Psoas muscle (tissue), 8 donors: ENCODE results near the gene CLEC11A. TPM values are rescaled to one million over a fixed set of nuclear protein-coding genes. Genes with fewer than 3 reads are reported as not detected.
A peak's percentile ranks its signal among the peaks of the same experiment; 100 is the strongest.

ENCODE experiments used
- ATAC-seq, 4 donors: fragments of 200-7000 bp; cut with Tn5 transposase; one replicate each; pipeline ENCODE4 v1.9.1; 2020; ENCODE audit warnings: moderate library complexity in 3 of 4, mild to moderate bottlenecking in 2 of 4
- DNase-seq, 2 donors: peaks; one replicate each; pipeline ENCODE4 v3.0.0-alpha.2; 2020
- H3K27ac ChIP-seq: fragments of 200-600 bp; one replicate; pipeline ENCODE4 v1.8.0; 2022
- H3K27me3 ChIP-seq, 3 donors: fragments of 200-600 bp in 1 of 3; one replicate each; pipeline versions ENCODE4 v1.6.1 to v1.8.0; 2013 to 2022; ENCODE audit warnings: low read length in 2 of 3, mild to moderate bottlenecking in 2 of 3, moderate library complexity in 1 of 3; ENCODE audit not compliant: insufficient read depth in 3 of 3
- H3K36me3 ChIP-seq, 2 donors: fragments of 200-600 bp in 1 of 2; one replicate each; pipeline versions ENCODE4 v1.6.1 to v1.8.0; 2013 to 2022; ENCODE audit warnings: low read depth in 1 of 2, mild to moderate bottlenecking in 1 of 2, moderate library complexity in 1 of 2; ENCODE audit not compliant: insufficient read depth in 1 of 2
- H3K4me1 ChIP-seq: fragments of 200-600 bp; one replicate; pipeline ENCODE4 v1.8.0; 2022
- H3K4me3 ChIP-seq: fragments of 200-600 bp; one replicate; pipeline ENCODE4 v1.8.0; 2022; ENCODE audit warnings: mild to moderate bottlenecking
- H3K9me3 ChIP-seq: fragments of 200-600 bp; one replicate; pipeline ENCODE4 v1.8.0; 2022
- WGBS, 3 donors: extraction: QIAGEN DNeasy Blood & Tissue Kit; methylation state at CpG; one replicate each; pipeline versions ENCODE4 v1.1.6 to v1.1.7; 2013; 5-methylcytosine and 5-hydroxymethylcytosine counted together
- intact Hi-C, 2 donors: fragments of 100-400 bp; cut with DNase I; formaldehyde crosslinking; loops; one replicate each; pipeline versions ENCODE4 v1.11.0 to v1.14.2; 2022
- polyA plus RNA-seq, 3 donors: library from polyadenylated mRNA; stranded (reverse); fragments of 200-250 nt; gene quantifications; one replicate each; pipeline ENCODE4 v1.2.3, GENCODE V29; 2013
- total RNA-seq, 4 donors: library from RNA; stranded (reverse); fragmentation: NEBNext Ultra II Directional in 2 of 4; extraction: Animal tissue kit (Norgen Biotek cat#: 25700) in 2 of 4; gene quantifications; one replicate each; pipeline versions ENCODE4 v1.2.1 to v1.2.4, GENCODE V29; 2021 to 2023
- TF ChIP-seq, protein P1 (sequence below): fragments of 200-600 bp; IDR thresholded peaks from one replicate; pipeline ENCODE4 v1.8.0; 2022; ENCODE audit warnings: antibody characterized with exemption
- donor health status: healthy with polysubstance abuse.
- donor health status: DM: no; HTN: no; CAD: no; lungs with moderate emphysema.
- donor health status: Bipolar disorder and iron deficiency.
- donor health status: healthy.
- donor health status: DM: yes; HTN: yes; CAD: no.
- donor health status: DM: no; HTN: no; CAD: no.
- donor health status: DM: no; HTN: no; CAD: no.
- donor health status: DM: yes; HTN: yes; CAD: no.

Gene CLEC11A
- total and polyA plus RNA-seq, 7 donors = 0.83 to 4.5 (median 1.7) TPM

DNA sequence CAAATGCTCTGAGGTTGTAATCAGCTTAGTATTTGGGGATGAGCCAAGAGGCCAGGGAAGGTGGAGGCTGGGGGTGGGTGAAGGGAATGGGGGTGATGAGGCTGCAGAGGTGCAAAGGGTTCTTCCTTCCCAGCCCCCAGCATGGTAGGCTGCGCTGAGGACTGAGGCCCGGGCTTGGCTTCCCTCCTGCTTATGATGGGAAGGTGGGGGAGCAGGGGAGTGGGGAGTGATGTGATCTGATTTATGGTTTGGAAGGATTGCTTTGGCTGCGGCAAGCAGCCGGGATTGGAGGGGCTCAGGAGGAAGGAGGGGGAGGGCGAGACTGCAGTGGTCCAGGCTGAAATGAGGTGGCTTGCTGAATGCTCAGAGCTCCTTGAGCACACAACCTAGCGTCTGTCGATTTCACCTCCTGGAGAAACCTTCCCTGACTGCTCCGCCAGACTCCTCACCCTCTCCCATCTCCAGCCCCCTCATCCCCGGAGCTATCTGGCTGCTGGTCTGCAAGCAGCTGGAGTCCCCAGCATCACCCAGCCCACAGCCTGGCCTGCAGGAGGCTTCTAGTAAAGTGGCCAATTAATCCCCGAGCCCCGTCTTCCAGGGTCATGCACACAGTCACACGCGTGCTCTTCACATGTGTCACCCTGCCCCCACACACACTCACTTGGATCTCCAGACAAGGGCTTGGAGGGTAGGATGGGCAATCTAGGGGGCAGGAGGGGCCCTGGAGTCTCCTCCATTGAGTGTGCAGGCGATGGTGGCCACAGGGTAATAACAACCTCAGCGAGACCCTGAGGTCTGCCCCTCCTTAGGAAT is 757 bp upstream of the CLEC11A start:
- 53 to 62% (median 58%) methylated on average over 15 of the region's 15 CpGs for WGBS, 3 donors
- TF ChIP-seq, protein P1, sequence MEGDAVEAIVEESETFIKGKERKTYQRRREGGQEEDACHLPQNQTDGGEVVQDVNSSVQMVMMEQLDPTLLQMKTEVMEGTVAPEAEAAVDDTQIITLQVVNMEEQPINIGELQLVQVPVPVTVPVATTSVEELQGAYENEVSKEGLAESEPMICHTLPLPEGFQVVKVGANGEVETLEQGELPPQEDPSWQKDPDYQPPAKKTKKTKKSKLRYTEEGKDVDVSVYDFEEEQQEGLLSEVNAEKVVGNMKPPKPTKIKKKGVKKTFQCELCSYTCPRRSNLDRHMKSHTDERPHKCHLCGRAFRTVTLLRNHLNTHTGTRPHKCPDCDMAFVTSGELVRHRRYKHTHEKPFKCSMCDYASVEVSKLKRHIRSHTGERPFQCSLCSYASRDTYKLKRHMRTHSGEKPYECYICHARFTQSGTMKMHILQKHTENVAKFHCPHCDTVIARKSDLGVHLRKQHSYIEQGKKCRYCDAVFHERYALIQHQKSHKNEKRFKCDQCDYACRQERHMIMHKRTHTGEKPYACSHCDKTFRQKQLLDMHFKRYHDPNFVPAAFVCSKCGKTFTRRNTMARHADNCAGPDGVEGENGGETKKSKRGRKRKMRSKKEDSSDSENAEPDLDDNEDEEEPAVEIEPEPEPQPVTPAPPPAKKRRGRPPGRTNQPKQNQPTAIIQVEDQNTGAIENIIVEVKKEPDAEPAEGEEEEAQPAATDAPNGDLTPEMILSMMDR = no peak
- intact Hi-C loops = no loop called here
- Histone ChIP-seq H3K27me3 (peaks cover 0 to 83% (median 22%) of the 10 kb centered on the region in 3 donors), H3K9me3 (no peaks in the 10 kb centered on the region), H3K4me1 (no peaks in the 10 kb centered on the region), H3K36me3 (no peaks in the 10 kb centered on the region), H3K4me3 (peak overlapping the region; percentile 25), H3K27ac (no peak overlapping the region)
- DNase-seq (no peak), ATAC-seq (no peak)

DNA sequence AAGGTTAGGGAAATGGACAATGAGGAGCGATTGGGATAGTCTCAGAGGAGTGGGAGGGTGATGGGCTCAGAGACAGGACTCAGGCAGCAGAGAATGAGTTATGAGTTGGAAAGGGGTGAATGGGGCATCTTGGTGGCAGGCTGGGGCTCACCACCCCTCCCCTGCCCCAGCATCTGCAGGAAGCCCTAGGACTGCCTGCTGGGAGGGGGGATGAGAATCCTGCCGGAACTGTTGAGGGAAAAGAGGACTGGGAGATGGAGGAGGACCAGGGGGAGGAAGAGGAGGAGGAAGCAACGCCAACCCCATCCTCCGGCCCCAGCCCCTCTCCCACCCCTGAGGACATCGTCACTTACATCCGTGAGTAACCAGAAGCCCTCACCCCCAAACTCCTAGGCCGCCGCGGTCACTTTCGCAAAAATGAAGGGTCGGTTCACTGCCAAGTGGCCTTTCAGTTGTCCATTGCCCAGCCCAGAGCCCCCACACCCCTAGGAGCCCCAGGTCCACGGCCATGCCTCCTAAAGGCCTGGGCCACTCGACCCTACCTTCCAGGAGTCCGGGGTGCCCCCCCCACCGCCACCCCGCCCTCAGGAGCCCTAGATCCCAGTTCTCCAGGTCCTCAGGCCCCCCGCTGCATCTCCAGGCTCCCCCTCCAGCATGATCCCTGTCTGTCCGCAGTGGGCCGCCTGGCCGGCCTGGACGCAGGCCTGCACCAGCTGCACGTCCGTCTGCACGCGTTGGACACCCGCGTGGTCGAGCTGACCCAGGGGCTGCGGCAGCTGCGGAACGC is 764 bp downstream of the CLEC11A start:
- intact Hi-C loops = no loop called here
- WGBS, 3 donors = 10 to 12% (median 11%) methylated on average over 29 to 31 of the region's 31 CpGs
- ATAC-seq = no peak
- DNase-seq = no peak
- Histone ChIP-seq H3K36me3 (no peaks in the 10 kb centered on the region), H3K27me3 (peaks cover 0 to 85% (median 29%) of the 10 kb centered on the region in 3 donors), H3K4me1 (no peaks in the 10 kb centered on the region), H3K4me3 (peak overlapping the region; percentile 67), H3K9me3 (no peaks in the 10 kb centered on the region), H3K27ac (no peak overlapping the region)
- TF ChIP-seq, protein P1 = no peak

DNA sequence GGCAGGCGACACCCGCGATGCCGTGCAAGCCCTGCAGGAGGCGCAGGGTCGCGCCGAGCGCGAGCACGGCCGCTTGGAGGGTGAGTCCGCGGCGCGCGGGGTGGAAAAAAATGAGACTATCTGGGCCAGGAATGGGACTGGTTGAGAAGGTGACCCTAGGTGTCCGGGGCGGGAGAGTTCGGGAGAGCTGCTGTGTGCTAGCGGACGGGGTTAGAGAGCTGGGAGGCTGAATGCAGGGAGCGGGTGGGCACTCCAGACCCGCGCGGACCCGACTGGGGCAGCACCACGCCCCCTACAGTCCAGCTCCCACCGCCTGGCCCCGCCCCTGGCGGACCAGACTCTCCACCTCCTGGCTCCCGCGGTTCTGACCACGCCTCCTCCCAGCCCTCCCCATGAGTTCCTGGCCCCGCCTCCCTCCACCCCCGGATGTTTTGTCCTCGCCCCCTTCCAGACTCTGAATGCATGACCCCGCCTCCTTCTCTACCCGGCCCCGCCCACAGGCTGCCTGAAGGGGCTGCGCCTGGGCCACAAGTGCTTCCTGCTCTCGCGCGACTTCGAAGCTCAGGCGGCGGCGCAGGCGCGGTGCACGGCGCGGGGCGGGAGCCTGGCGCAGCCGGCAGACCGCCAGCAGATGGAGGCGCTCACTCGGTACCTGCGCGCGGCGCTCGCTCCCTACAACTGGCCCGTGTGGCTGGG is 1.5 kb downstream of the CLEC11A start:
- intact Hi-C loops = no loop called here
- peak; percentile 94 to 95 (median 95) for ATAC-seq
- H3K27me3 ChIP-seq = peaks cover 0 to 83% (median 27%) of the 10 kb centered on the region in 3 donors
- WGBS, 3 donors = 0 to 1% (median 1%) methylated on average over 59 to 65 of the region's 65 CpGs
- no peaks in the 10 kb centered on the region for H3K4me1 ChIP-seq
- DNase-seq = peak; percentile 97 to 98
- no peaks in the 10 kb centered on the region for H3K9me3 ChIP-seq
- H3K36me3 ChIP-seq = no peaks in the 10 kb centered on the region
- H3K4me3 ChIP-seq = peak overlapping the region; percentile 67
- TF ChIP-seq, protein P1 = peak; percentile 48
- H3K27ac ChIP-seq = peak overlapping the region; percentile 16

DNA sequence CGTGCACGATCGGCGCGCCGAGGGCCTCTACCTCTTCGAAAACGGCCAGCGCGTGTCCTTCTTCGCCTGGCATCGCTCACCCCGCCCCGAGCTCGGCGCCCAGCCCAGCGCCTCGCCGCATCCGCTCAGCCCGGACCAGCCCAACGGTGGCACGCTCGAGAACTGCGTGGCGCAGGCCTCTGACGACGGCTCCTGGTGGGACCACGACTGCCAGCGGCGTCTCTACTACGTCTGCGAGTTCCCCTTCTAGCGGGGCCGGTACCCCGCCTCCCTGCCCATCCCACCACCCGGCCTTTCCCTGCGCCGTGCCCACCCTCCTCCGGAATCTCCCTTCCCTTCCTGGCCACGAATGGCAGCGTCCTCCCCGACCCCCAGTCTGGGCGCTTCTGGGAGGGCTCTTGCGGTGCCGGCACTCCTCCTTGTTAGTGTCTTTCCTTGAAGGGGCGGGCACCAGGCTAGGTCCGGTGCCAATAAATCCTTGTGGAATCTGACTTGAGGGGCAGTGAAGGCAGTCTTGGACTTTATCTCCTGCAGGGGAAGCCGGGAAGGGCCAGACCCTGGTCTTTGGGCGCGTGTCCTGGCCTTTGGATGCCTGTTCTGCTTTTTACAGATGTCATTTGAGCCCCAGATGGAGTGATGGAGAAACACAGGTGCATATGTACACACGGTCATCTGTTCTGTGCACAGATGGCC is 2.2 kb downstream of the CLEC11A start:
- Histone ChIP-seq H3K9me3 (no peaks in the 10 kb centered on the region), H3K4me3 (peak overlapping the region; percentile 67), H3K27ac (peak overlapping the region; percentile 16), H3K4me1 (no peaks in the 10 kb centered on the region), H3K36me3 (no peaks in the 10 kb centered on the region), H3K27me3 (peaks cover 0 to 78% (median 27%) of the 10 kb centered on the region in 3 donors)
- intact Hi-C loops = no loop called here
- WGBS, 3 donors = 3% methylated on average over 49 to 52 of the region's 52 CpGs
- ATAC-seq = peak in 3 of 4 donors; percentile 31 to 45 (median 36)
- no peak for DNase-seq
- TF ChIP-seq, protein P1 = no peak
